HepG2 (cell line): ENCODE results near the gene ELOVL2. TPM values are rescaled to one million over a fixed set of nuclear protein-coding genes. Genes with fewer than 3 reads are reported as not detected.

ENCODE experiments used
- ATAC-seq: fragments of 200-7000 bp; cut with Tn5 transposase; 3 replicates; pipeline ENCODE4 v1.9.1; 2020; ENCODE audit warnings: mild to moderate bottlenecking, moderate library complexity
- BruUV-seq: library from RNA; stranded (reverse); fragments of 400-500 nt; replicated peaks from 2 replicates; lab custom pipeline; 2021; lab: Mats Ljungman, UMichigan
- CTCF ChIA-PET: fragments of 300-600 bp; formaldehyde crosslinking; extraction: SDS; loops from one replicate; lab custom pipeline; 2021; ENCODE audit warnings: low total read pairs, inconsistent platforms, low intra/inter-chr PET ratio; lab: Yijun Ruan, JAX
- POLR2A ChIA-PET: fragments of 350-600 bp; sonication (Branson Sonifier 250); formaldehyde crosslinking; loops from one replicate; lab custom pipeline; 2020; ENCODE audit warnings: antibody characterized with exemption, inconsistent platforms; lab: Yijun Ruan, JAX
- DNase-seq: peaks from one replicate; pipeline ENCODE4 v3.0.0-alpha.2; 2015; ENCODE audit warnings: low spot score
- FAIRE-seq: peaks from 3 replicates; lab custom pipeline; 2011; peaks lifted over from hg19 to GRCh38; lab: Jason Lieb, UNC
- H2AFZ ChIP-seq: one replicate; pipeline ENCODE4 v1.6.1; 2011; ENCODE audit warnings: low read length, inconsistent platforms
- H3K27ac ChIP-seq: fragments of 300-600 bp; 3 replicates; pipeline ENCODE4 v1.8.0; 2011; ENCODE audit warnings: mixed run types, mild to moderate bottlenecking, mixed read lengths, low read length, inconsistent platforms; ENCODE audit not compliant: insufficient read depth; ENCODE audit errors: extremely low read length
- H3K27me3 ChIP-seq, 2 experiments: fragments of 200-600 bp in 1 of 2; 2 replicates in 1 of 2; 3 replicates in 1 of 2; pipeline versions ENCODE4 v1.6.0 to v1.8.0; 2011; ENCODE audit warnings: low read length in 2 of 2, mild to moderate bottlenecking in 2 of 2, moderate library complexity in 2 of 2, inconsistent platforms in 1 of 2; ENCODE audit not compliant: insufficient read depth in 2 of 2, control insufficient read depth in 1 of 2
- H3K36me3 ChIP-seq, 2 experiments: fragments of 200-600 bp in 1 of 2; replicated peaks in 1 of 2; 2 replicates in 1 of 2; 3 replicates in 1 of 2; pipeline versions ENCODE4 v1.5.1 to v1.8.0; 2011; ENCODE audit warnings: low read length in 2 of 2, inconsistent platforms in 1 of 2; ENCODE audit not compliant: insufficient read depth in 2 of 2, control insufficient read depth in 1 of 2
- H3K4me1 ChIP-seq: 2 replicates; pipeline ENCODE4 v1.5.1; 2012; ENCODE audit warnings: low read length, inconsistent platforms; ENCODE audit not compliant: insufficient read depth
- H3K4me2 ChIP-seq: 2 replicates; pipeline ENCODE4 v1.6.0; 2011; ENCODE audit warnings: low read depth, low read length, inconsistent platforms
- H3K4me3 ChIP-seq, 3 experiments: fragments of 200-600 bp in 1 of 3; sonication (generic), shearing (Covaris generic) in 1 of 3; replicated peaks in 1 of 3; 2 replicates each; pipeline ENCODE4 v1.5.1; 2011 to 2016; ENCODE audit warnings: low read length in 3 of 3, inconsistent platforms in 2 of 3, low read depth in 2 of 3, mild to moderate bottlenecking in 2 of 3, control low read depth in 1 of 3, mixed read lengths in 1 of 3; ENCODE audit not compliant: insufficient read depth in 1 of 3
- H3K79me2 ChIP-seq: one replicate; pipeline ENCODE4 v1.6.1; 2011; ENCODE audit warnings: low read length, inconsistent platforms; ENCODE audit not compliant: insufficient read depth
- H3K9ac ChIP-seq: 2 replicates; pipeline ENCODE4 v1.6.0; 2011; ENCODE audit warnings: mild to moderate bottlenecking, low read depth, low read length, inconsistent platforms; ENCODE audit not compliant: insufficient read depth
- H3K9me3 ChIP-seq: 2 replicates; pipeline ENCODE4 v1.5.1; 2012; ENCODE audit warnings: mild to moderate bottlenecking, low read length
- H4K20me1 ChIP-seq: 2 replicates; pipeline ENCODE4 v1.6.0; 2011; ENCODE audit warnings: inconsistent platforms, mild to moderate bottlenecking, low read length, moderate library complexity; ENCODE audit not compliant: insufficient read depth
- ARID2 ChIP-seq: sonication (generic); formaldehyde crosslinking; IDR thresholded peaks from 2 replicates; pipeline ENCODE4 v1.8.1; 2022; ENCODE audit warnings: mild to moderate bottlenecking, missing genetic modification reagents, borderline replicate concordance
- CCAR2 ChIP-seq: fragments of 200-400 bp; formaldehyde crosslinking; optimal IDR thresholded peaks from 2 replicates; pipeline ENCODE3; 2018; ENCODE audit warnings: low read depth, mild to moderate bottlenecking, low read length, moderate library complexity
- HIC2 ChIP-seq: sonication (generic); formaldehyde crosslinking; IDR thresholded peaks from 2 replicates; pipeline ENCODE4 v1.9.0; 2022; ENCODE audit warnings: low read depth, missing genetic modification reagents
- IRF9 ChIP-seq: sonication (generic); formaldehyde crosslinking; IDR thresholded peaks from 2 replicates; pipeline ENCODE4 v1.8.0; 2022; ENCODE audit warnings: missing genetic modification reagents, mild to moderate bottlenecking, borderline replicate concordance
- RARA ChIP-seq: IDR thresholded peaks from 2 replicates; pipeline ENCODE4 v1.6.1; 2016; ENCODE audit warnings: missing genetic modification reagents, missing compliant biosample characterization
- U2AF1 ChIP-seq: fragments of 200-400 bp; formaldehyde crosslinking; optimal IDR thresholded peaks from 2 replicates; pipeline ENCODE3; 2017; ENCODE audit warnings: mild to moderate bottlenecking, low read depth, low read length
- ZNF232 ChIP-seq: sonication (generic); formaldehyde crosslinking; IDR thresholded peaks from 2 replicates; pipeline ENCODE4 v1.4.0; 2020; ENCODE audit warnings: missing genetic modification reagents, borderline replicate concordance
- ZNF556 ChIP-seq: sonication (generic); formaldehyde crosslinking; IDR thresholded peaks from 2 replicates; pipeline ENCODE4 v1.4.0; 2020; ENCODE audit warnings: mild to moderate bottlenecking, missing genetic modification reagents, borderline replicate concordance
- ZNF83 ChIP-seq: sonication (generic); formaldehyde crosslinking; IDR thresholded peaks from 2 replicates; pipeline ENCODE4 v1.4.0; 2020; ENCODE audit warnings: missing genetic modification reagents, mild to moderate bottlenecking, borderline replicate concordance
- ZSCAN30 ChIP-seq: sonication (generic); formaldehyde crosslinking; IDR thresholded peaks from 2 replicates; pipeline ENCODE4 v1.5.0; 2020; ENCODE audit warnings: mild to moderate bottlenecking, missing genetic modification reagents
- WGBS: methylation state at CpG from one replicate; pipeline ENCODE4 v1.1.6; 2017; ENCODE audit warnings: low lambda C conversion rate; 5-methylcytosine and 5-hydroxymethylcytosine counted together
- in situ Hi-C: cut with HindIII; loops from 2 replicates; pipeline ENCODE4 v1.10.0; 2017; ENCODE audit warnings: low pct_unique_long_range_greater_than_20kb; ENCODE audit not compliant: extremely low pct_ligation_motif_present
- intact Hi-C: fragments of 100-400 bp; cut with micrococcal nuclease; formaldehyde crosslinking; loops from one replicate; pipeline ENCODE4 v1.10.0; 2022; ENCODE audit not compliant: unreplicated experiment
- polyA plus RNA-seq, 8 experiments: library from polyadenylated mRNA; depleted of rRNA in 3 of 8; stranded (reverse) in 7 of 8; unstranded in 1 of 8; fragments of >200 nt; fragmentation: Illumina TruSeq in 4 of 8; extraction: Trizol in 4 of 8; gene quantifications; 2 replicates each; pipeline versions ENCODE4 v1.2.1 to v1.2.3, GENCODE V29; 2011 to 2016; ENCODE audit warnings: low read depth in 4 of 8, missing spikeins in 1 of 8, mixed read lengths in 1 of 8; ENCODE audit not compliant: insufficient read depth in 1 of 8
- total RNA-seq, 5 experiments: library from RNA; depleted of rRNA; stranded (reverse); fragments of >200 nt; fragmentation: Illumina TruSeq; extraction: Trizol; gene quantifications; 2 replicates each; pipeline ENCODE4 v1.2.3, GENCODE V29; 2016; ENCODE audit warnings: low read depth in 1 of 5
- TF ChIP-seq, protein P1 (sequence below): sonication (generic); formaldehyde crosslinking; IDR thresholded peaks from 2 replicates; pipeline ENCODE4 v1.9.0; 2021; ENCODE audit warnings: mild to moderate bottlenecking, missing genetic modification reagents
- TF ChIP-seq, protein P2 (sequence below): IDR thresholded peaks from 2 replicates; pipeline ENCODE4 v1.6.1; 2016; ENCODE audit warnings: low read depth, borderline replicate concordance

The ELOVL2 gene
- total and polyA plus RNA-seq, 2 of the 13 experiments (the other 11 are each of a cell fraction or from before 2014, with no cell fraction given): 43.6 to 65.4 TPM

- intact Hi-C loops: loop anchor here (1.0 to 10.0 kb wide), 2 partner anchors 31 to 48 kb away; no protein-coding TSS in a partner anchor
- POLR2A ChIA-PET: interaction anchor here (0.9 to 3.2 kb wide), 7 partner anchors 22 to 88 kb away, joined by 3 to 21 read pairs (median 7); no protein-coding TSS in a partner anchor
- peak; percentile 18 for ATAC-seq
- DNase-seq: no peak
- Histone ChIP-seq H3K4me1 (peaks cover 53% of the 10 kb centered on the region), H3K36me3 (no peaks in the 10 kb centered on the region; a peak in 1 of 5 replicates), H3K79me2 (peaks cover 57% of the 10 kb centered on the region), H3K9me3 (no peaks in the 10 kb centered on the region), H3K27ac (peak overlapping the region; percentile 67), H4K20me1 (no peaks in the 10 kb centered on the region), H3K9ac (peak overlapping the region; percentile 89), H3K27me3 (no peaks in the 10 kb centered on the region; a peak in 1 of 5 replicates), H2AFZ (no peak overlapping the region), H3K4me3 (peak overlapping the region; percentile 86 to 99 (median 90)), H3K4me2 (peak overlapping the region; percentile 92)
- TSS peak; percentile 40 for BruUV-seq
- FAIRE-seq: no peak
- 11% methylated on average over 10 of the region's 10 CpGs for WGBS
- CTCF ChIA-PET: interaction anchor here (7.1 kb wide), 1 partner anchor 89 kb away, joined by 309 read pairs; no protein-coding TSS in a partner anchor
- in situ Hi-C loops: loop anchor here (5.0 kb wide), 1 partner anchor 86 kb away; no protein-coding TSS in a partner anchor
- TF ChIP-seq, protein P1, sequence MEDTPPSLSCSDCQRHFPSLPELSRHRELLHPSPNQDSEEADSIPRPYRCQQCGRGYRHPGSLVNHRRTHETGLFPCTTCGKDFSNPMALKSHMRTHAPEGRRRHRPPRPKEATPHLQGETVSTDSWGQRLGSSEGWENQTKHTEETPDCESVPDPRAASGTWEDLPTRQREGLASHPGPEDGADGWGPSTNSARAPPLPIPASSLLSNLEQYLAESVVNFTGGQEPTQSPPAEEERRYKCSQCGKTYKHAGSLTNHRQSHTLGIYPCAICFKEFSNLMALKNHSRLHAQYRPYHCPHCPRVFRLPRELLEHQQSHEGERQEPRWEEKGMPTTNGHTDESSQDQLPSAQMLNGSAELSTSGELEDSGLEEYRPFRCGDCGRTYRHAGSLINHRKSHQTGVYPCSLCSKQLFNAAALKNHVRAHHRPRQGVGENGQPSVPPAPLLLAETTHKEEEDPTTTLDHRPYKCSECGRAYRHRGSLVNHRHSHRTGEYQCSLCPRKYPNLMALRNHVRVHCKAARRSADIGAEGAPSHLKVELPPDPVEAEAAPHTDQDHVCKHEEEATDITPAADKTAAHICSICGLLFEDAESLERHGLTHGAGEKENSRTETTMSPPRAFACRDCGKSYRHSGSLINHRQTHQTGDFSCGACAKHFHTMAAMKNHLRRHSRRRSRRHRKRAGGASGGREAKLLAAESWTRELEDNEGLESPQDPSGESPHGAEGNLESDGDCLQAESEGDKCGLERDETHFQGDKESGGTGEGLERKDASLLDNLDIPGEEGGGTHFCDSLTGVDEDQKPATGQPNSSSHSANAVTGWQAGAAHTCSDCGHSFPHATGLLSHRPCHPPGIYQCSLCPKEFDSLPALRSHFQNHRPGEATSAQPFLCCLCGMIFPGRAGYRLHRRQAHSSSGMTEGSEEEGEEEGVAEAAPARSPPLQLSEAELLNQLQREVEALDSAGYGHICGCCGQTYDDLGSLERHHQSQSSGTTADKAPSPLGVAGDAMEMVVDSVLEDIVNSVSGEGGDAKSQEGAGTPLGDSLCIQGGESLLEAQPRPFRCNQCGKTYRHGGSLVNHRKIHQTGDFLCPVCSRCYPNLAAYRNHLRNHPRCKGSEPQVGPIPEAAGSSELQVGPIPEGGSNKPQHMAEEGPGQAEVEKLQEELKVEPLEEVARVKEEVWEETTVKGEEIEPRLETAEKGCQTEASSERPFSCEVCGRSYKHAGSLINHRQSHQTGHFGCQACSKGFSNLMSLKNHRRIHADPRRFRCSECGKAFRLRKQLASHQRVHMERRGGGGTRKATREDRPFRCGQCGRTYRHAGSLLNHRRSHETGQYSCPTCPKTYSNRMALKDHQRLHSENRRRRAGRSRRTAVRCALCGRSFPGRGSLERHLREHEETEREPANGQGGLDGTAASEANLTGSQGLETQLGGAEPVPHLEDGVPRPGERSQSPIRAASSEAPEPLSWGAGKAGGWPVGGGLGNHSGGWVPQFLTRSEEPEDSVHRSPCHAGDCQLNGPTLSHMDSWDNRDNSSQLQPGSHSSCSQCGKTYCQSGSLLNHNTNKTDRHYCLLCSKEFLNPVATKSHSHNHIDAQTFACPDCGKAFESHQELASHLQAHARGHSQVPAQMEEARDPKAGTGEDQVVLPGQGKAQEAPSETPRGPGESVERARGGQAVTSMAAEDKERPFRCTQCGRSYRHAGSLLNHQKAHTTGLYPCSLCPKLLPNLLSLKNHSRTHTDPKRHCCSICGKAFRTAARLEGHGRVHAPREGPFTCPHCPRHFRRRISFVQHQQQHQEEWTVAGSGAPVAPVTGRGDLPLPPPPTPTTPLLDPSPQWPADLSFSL (CRISPR knock-in tag): 0 out of 2 replicates have a peak, but pooled peaks have one; percentile 93
- TF ChIP-seq IRF9 (CRISPR knock-in tag): 0 out of 2 replicates have a peak, but pooled peaks have one; percentile 4
- peak; percentile 30; the same call in 1 of the 2 replicates for TF ChIP-seq ARID2 (CRISPR knock-in tag)
- TF ChIP-seq RARA (CRISPR knock-in tag): 0 out of 2 replicates have a peak, but pooled peaks have one; percentile 5
- TF ChIP-seq CCAR2: peak; percentile 20
- 0 out of 2 replicates have a peak, but pooled peaks have one; percentile 42 for TF ChIP-seq ZSCAN30 (CRISPR knock-in tag)
- no peak for TF ChIP-seq ZNF232 (CRISPR knock-in tag)
- 0 out of 2 replicates have a peak, but pooled peaks have one; percentile 17 for TF ChIP-seq ZNF83 (CRISPR knock-in tag)
- TF ChIP-seq, protein P2, sequence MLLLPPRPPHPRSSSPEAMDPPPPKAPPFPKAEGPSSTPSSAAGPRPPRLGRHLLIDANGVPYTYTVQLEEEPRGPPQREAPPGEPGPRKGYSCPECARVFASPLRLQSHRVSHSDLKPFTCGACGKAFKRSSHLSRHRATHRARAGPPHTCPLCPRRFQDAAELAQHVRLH (CRISPR knock-in tag): peak; percentile 39; the same call in 1 of the 2 replicates
- no peak for TF ChIP-seq HIC2 (CRISPR knock-in tag)
- TF ChIP-seq ZNF556 (CRISPR knock-in tag): 0 out of 2 replicates have a peak, but pooled peaks have one; percentile 15
- peak; percentile 22 for TF ChIP-seq U2AF1
These were observed 1.2 kb downstream of the ELOVL2 start for GRCh38 chr6:11042750-11043377.
